Activated CD4-positive, alpha-beta T cell treated with anti-CD3 and anti-CD28 coated beads, Interleukin-2, amount 50 U/mL, for 16 hours (primary cell): ENCODE measurements around the gene IL10RB.

ENCODE experiments used
- DNase-seq: peaks from one replicate; pipeline ENCODE4 v3.0.0-alpha.2; 2020

The IL10RB gene

DNA sequence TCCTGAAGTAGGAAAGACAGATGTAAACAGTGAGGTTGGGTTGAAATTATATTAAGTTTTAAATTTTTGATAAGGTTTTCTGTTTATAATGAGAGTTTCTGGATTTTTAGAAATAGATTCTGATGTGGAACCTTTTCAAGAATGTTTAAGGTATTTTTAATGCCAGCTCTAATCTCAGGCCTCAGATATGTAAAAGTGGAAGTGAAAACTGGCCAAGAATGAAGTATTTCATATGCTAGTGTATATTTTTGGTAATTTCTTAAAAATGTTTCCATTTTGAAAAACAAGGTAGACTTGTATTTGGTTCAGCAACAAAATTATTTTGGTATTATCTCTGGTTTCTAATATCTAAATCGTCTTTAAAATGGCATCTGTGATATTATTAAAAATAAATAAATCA lies 73.0 kb downstream of the IL10RB start:
- no peak for DNase-seq

DNA sequence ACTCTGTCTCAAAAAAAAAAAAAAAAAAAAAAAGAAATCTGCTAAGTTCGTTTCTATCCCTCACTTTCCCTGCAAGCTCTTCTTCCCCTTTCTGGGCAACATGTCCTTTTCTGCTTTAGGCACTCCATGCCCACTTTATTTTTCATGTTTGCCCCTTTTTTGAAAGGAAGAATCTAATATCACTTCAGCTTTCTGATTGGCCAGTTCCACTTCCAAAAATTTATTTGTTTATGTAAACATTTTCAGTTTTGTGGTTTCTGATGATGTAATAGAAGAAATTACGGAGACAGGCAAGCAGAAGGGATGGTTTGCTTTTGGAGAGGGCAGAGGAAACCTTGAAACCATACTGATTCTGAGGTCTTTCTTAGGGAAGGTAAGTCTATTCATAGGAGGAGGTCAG lies 73.8 kb downstream of the IL10RB start:
- no peak for DNase-seq

DNA sequence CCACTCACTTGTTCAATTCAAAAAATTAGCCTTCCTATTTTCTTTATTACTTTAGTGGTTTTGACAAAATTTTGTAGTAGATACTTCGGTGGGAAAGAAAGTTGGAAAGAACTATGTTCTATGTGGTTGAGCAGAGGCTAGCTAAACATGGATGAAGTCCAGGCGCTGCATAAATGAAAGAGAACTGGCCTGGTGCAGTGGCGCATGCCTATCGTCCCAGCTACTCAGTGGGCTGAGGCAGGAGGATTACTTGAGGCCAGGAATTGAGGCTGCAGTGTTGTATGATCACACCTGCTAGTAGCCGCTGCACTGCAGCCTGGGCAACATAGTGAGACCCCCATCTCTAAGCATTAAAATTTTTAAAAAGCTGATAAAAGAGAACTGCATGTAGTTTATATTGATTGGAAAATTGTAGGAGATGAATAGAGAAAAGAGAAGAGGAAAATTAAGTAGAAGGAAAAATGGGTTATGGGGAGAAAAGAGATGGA lies 79.6 kb downstream of the IL10RB start:
- no peak for DNase-seq
